ENCODE results near the gene IL17B. TPM values are rescaled to one million over a fixed set of nuclear protein-coding genes. Genes with fewer than 3 reads are reported as not detected.

The IL17B gene
- total and polyA plus RNA-seq, 2 of the 13 experiments (the other 11 are each of a cell fraction or from before 2014, with no cell fraction given): 0.29 to 2.6 TPM

DNA sequence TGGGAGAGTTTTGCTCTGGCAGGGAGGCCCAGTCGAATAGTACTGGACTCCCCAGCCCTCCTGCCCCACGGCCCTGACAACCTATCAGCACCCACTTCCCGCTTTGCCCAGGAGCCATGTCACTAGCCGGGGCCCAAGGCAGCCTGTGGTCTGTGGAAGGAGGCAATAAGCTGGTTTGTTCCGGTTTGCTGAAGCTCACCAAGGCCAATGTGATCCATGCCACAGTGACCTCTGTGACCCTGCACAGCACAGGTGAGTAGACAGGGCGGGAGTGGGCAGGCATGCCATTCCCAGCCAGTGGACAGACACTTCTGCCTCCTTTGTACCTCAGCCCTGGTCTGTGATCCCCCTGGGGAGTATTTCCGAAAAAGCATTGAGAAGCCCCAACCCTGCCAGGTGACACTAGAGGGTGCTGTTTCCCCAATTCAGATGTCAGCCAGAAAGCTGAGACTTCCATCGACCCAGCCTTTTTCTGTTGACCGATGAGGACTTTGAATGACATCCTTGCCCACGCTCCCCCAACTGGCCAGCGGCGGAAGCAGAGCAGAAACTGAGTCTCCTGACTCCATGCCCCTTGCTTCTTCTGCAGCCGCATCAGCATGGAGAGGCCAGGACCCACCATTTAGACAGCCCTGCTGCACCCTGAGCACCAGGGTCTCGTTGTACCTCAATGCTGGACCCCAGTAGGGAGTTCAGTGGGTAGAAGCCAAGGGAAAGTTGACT is 11.7 kb downstream of the IL17B start (continued):
- TF ChIP-seq ZNF75D (CRISPR knock-in tag; IDR thresholded peaks at IDR 0.05; ENCODE audit: borderline replicate concordance): no peak
- no peak for TF ChIP-seq ARID2 (CRISPR knock-in tag; IDR thresholded peaks at IDR 0.05; ENCODE audit: borderline replicate concordance)
- TF ChIP-seq ZNF383 (CRISPR knock-in tag; IDR thresholded peaks at IDR 0.05; ENCODE audit: borderline replicate concordance): no peak
- TF ChIP-seq PRMT3 (CRISPR knock-in tag; IDR thresholded peaks at IDR 0.05; ENCODE audit: borderline replicate concordance, low read depth): no peak
- TF ChIP-seq ZNF121 (CRISPR knock-in tag; IDR thresholded peaks at IDR 0.05): no peak
- no peak for TF ChIP-seq SIN3B (IDR thresholded peaks at IDR 0.05; ENCODE audit: low read length)
- TF ChIP-seq, protein P1, sequence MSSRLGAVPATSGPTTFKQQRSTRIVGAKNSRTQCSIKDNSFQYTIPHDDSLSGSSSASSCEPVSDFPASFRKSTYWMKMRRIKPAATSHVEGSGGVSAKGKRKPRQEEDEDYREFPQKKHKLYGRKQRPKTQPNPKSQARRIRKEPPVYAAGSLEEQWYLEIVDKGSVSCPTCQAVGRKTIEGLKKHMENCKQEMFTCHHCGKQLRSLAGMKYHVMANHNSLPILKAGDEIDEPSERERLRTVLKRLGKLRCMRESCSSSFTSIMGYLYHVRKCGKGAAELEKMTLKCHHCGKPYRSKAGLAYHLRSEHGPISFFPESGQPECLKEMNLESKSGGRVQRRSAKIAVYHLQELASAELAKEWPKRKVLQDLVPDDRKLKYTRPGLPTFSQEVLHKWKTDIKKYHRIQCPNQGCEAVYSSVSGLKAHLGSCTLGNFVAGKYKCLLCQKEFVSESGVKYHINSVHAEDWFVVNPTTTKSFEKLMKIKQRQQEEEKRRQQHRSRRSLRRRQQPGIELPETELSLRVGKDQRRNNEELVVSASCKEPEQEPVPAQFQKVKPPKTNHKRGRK (CRISPR knock-in tag; IDR thresholded peaks at IDR 0.05): no peak; the same call in 1 of the 2 replicates
- no peak for TF ChIP-seq NKX3-1 (CRISPR knock-in tag; IDR thresholded peaks at IDR 0.05)
- no peak for TF ChIP-seq ARNT (IDR thresholded peaks at IDR 0.05)
- TF ChIP-seq NFIB (CRISPR knock-in tag; IDR thresholded peaks at IDR 0.05; ENCODE audit: borderline replicate concordance): no peak
- TF ChIP-seq DR1 (CRISPR knock-in tag; IDR thresholded peaks at IDR 0.05): no peak
- no peak for TF ChIP-seq ZNF326 (CRISPR knock-in tag; IDR thresholded peaks at IDR 0.05; ENCODE audit: borderline replicate concordance)
- TF ChIP-seq, protein P2, sequence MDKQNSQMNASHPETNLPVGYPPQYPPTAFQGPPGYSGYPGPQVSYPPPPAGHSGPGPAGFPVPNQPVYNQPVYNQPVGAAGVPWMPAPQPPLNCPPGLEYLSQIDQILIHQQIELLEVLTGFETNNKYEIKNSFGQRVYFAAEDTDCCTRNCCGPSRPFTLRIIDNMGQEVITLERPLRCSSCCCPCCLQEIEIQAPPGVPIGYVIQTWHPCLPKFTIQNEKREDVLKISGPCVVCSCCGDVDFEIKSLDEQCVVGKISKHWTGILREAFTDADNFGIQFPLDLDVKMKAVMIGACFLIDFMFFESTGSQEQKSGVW (CRISPR knock-in tag; IDR thresholded peaks at IDR 0.05; ENCODE audit: borderline replicate concordance): no peak
- no peak for TF ChIP-seq CENPT (CRISPR knock-in tag; IDR thresholded peaks at IDR 0.05; ENCODE audit: low read depth)
- TF ChIP-seq TBX2 (CRISPR knock-in tag; IDR thresholded peaks at IDR 0.05; ENCODE audit: borderline replicate concordance): no peak
- TF ChIP-seq ZNF768 (CRISPR knock-in tag; IDR thresholded peaks at IDR 0.05): no peak; the same call in 1 of the 2 replicates
- TF ChIP-seq MIXL1 (CRISPR knock-in tag; IDR thresholded peaks at IDR 0.05): peak; percentile 68; the same call in 1 of the 2 replicates
- TF ChIP-seq, protein P3, sequence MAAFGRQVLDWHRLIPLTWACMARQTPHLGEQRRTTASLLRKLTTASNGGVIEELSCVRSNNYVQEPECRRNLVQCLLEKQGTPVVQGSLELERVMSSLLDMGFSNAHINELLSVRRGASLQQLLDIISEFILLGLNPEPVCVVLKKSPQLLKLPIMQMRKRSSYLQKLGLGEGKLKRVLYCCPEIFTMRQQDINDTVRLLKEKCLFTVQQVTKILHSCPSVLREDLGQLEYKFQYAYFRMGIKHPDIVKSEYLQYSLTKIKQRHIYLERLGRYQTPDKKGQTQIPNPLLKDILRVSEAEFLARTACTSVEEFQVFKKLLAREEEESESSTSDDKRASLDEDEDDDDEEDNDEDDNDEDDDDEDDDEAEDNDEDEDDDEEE (CRISPR knock-in tag; IDR thresholded peaks at IDR 0.05): no peak
- TF ChIP-seq PTBP1 (IDR thresholded peaks at IDR 0.05; ENCODE audit: low read depth, low read length, poor library complexity, severe bottlenecking): no peak
- TF ChIP-seq HOXA7 (CRISPR knock-in tag; IDR thresholded peaks at IDR 0.05): no peak
- 0 out of 2 replicates have a peak, but pooled peaks have one; percentile 16 for TF ChIP-seq ZFP1 (CRISPR knock-in tag; IDR thresholded peaks at IDR 0.05)
- no peak for TF ChIP-seq ZNF382 (CRISPR knock-in tag; IDR thresholded peaks at IDR 0.05; ENCODE audit: borderline replicate concordance)
- TF ChIP-seq, protein P4, sequence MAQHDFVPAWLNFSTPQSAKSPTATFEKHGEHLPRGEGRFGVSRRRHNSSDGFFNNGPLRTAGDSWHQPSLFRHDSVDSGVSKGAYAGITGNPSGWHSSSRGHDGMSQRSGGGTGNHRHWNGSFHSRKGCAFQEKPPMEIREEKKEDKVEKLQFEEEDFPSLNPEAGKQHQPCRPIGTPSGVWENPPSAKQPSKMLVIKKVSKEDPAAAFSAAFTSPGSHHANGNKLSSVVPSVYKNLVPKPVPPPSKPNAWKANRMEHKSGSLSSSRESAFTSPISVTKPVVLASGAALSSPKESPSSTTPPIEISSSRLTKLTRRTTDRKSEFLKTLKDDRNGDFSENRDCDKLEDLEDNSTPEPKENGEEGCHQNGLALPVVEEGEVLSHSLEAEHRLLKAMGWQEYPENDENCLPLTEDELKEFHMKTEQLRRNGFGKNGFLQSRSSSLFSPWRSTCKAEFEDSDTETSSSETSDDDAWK (CRISPR knock-in tag; IDR thresholded peaks at IDR 0.05): no peak
- peak; percentile 46 for TF ChIP-seq CEBPG (CRISPR knock-in tag; IDR thresholded peaks at IDR 0.05)
- no peak for TF ChIP-seq NFKBIZ (CRISPR knock-in tag; IDR thresholded peaks at IDR 0.05)
- no peak for TF ChIP-seq KLF15 (CRISPR knock-in tag; IDR thresholded peaks at IDR 0.05; ENCODE audit: borderline replicate concordance)
- peak; percentile 68; the same call in 1 of the 2 replicates for TF ChIP-seq PHF21A (CRISPR knock-in tag; IDR thresholded peaks at IDR 0.05)
